ENCODE measurements around the gene ALOX5.
A peak's percentile ranks its signal among the peaks of the same experiment; 100 is the strongest.

Gene ALOX5

GRCh38 chr10:45444976-45445898 is 71.2 kb downstream of the ALOX5 start:
- DNase-seq (no peak), ATAC-seq (no peak)
- Mint-ChIP-seq H3K27me3 (no peaks in the 10 kb centered on the region), H3K36me3 (ENCODE audit: low read depth) (no peaks in the 10 kb centered on the region), H3K4me1 (no peaks in the 10 kb centered on the region), H3K27ac (no peak overlapping the region), H3K4me3 (no peak overlapping the region), H3K9me3 (no peaks in the 10 kb centered on the region)

GRCh38 chr10:45446858-45447257 is 72.8 kb downstream of the ALOX5 start:
- Mint-ChIP-seq H3K27me3 (no peaks in the 10 kb centered on the region), H3K27ac (no peak overlapping the region), H3K9me3 (no peaks in the 10 kb centered on the region), H3K36me3 (ENCODE audit: low read depth) (no peaks in the 10 kb centered on the region), H3K4me3 (no peak overlapping the region), H3K4me1 (no peaks in the 10 kb centered on the region)
- ATAC-seq, result no peak
- no peak for DNase-seq

GRCh38 chr10:45447416-45447815 is 73.4 kb downstream of the ALOX5 start:
- no peak for DNase-seq
- no peak overlapping the region for H3K4me3 Mint-ChIP-seq
- H3K36me3 Mint-ChIP-seq (ENCODE audit: low read depth), result no peaks in the 10 kb centered on the region
- no peaks in the 10 kb centered on the region for H3K4me1 Mint-ChIP-seq
- H3K27me3 Mint-ChIP-seq, result no peaks in the 10 kb centered on the region
- no peaks in the 10 kb centered on the region for H3K9me3 Mint-ChIP-seq
- no peak overlapping the region for H3K27ac Mint-ChIP-seq
- ATAC-seq, result no peak

GRCh38 chr10:45450866-45451265 is 76.8 kb downstream of the ALOX5 start:
- Mint-ChIP-seq H3K9me3 (no peaks in the 10 kb centered on the region), H3K27ac (no peak overlapping the region), H3K4me1 (peaks cover 5% of the 10 kb centered on the region), H3K36me3 (ENCODE audit: low read depth) (no peaks in the 10 kb centered on the region), H3K4me3 (no peak overlapping the region), H3K27me3 (no peaks in the 10 kb centered on the region)
- DNase-seq, result no peak
- no peak for ATAC-seq

GRCh38 chr10:45451407-45451806 is 77.4 kb downstream of the ALOX5 start:
- no peak overlapping the region for H3K4me3 Mint-ChIP-seq
- DNase-seq (no peak), ATAC-seq (no peak)
- no peaks in the 10 kb centered on the region for H3K27me3 Mint-ChIP-seq
- H3K36me3 Mint-ChIP-seq (ENCODE audit: low read depth), result no peaks in the 10 kb centered on the region
- H3K9me3 Mint-ChIP-seq, result no peaks in the 10 kb centered on the region
- H3K27ac Mint-ChIP-seq, result peak overlapping the region; percentile 21
- H3K4me1 Mint-ChIP-seq, result peaks cover 7% of the 10 kb centered on the region

- Mint-ChIP-seq H3K4me1 (peaks cover 7% of the 10 kb centered on the region), H3K9me3 (no peaks in the 10 kb centered on the region), H3K4me3 (no peak overlapping the region), H3K27me3 (no peaks in the 10 kb centered on the region), H3K36me3 (ENCODE audit: low read depth) (peaks cover 2% of the 10 kb centered on the region), H3K27ac (no peak overlapping the region)
- ATAC-seq, result no peak
- no peak for DNase-seq
Observed at GRCh38 chr10:45452268-45452667, 78.3 kb downstream of the ALOX5 start.

- Mint-ChIP-seq H3K4me3 (no peak overlapping the region), H3K27me3 (no peaks in the 10 kb centered on the region), H3K4me1 (peaks cover 7% of the 10 kb centered on the region), H3K27ac (no peak overlapping the region), H3K36me3 (ENCODE audit: low read depth) (peaks cover 5% of the 10 kb centered on the region), H3K9me3 (no peaks in the 10 kb centered on the region)
- DNase-seq (no peak), ATAC-seq (peak; percentile 49)
Observed at GRCh38 chr10:45452743-45453452, 78.9 kb downstream of the ALOX5 start.

GRCh38 chr10:45453639-45454255 is 79.7 kb downstream of the ALOX5 start:
- Mint-ChIP-seq H3K4me1 (peaks cover 7% of the 10 kb centered on the region), H3K36me3 (ENCODE audit: low read depth) (peaks cover 12% of the 10 kb centered on the region), H3K27me3 (no peaks in the 10 kb centered on the region), H3K4me3 (no peak overlapping the region), H3K9me3 (no peaks in the 10 kb centered on the region), H3K27ac (no peak overlapping the region)
- ATAC-seq, result no peak
- no peak for DNase-seq

- peaks cover 15% of the 10 kb centered on the region for H3K36me3 Mint-ChIP-seq (ENCODE audit: low read depth)
- no peaks in the 10 kb centered on the region for H3K27me3 Mint-ChIP-seq
- no peak overlapping the region for H3K4me3 Mint-ChIP-seq
- no peak for ATAC-seq
- no peak for DNase-seq
- no peak overlapping the region for H3K27ac Mint-ChIP-seq
- H3K4me1 Mint-ChIP-seq, result peaks cover 7% of the 10 kb centered on the region
- no peaks in the 10 kb centered on the region for H3K9me3 Mint-ChIP-seq
Observed at GRCh38 chr10:45454262-45454661, 80.2 kb downstream of the ALOX5 start.

- DNase-seq (no peak), ATAC-seq (no peak)
- Mint-ChIP-seq H3K9me3 (no peaks in the 10 kb centered on the region), H3K4me3 (no peak overlapping the region), H3K27ac (no peak overlapping the region), H3K4me1 (peaks cover 7% of the 10 kb centered on the region), H3K36me3 (ENCODE audit: low read depth) (peaks cover 15% of the 10 kb centered on the region), H3K27me3 (no peaks in the 10 kb centered on the region)
Observed at GRCh38 chr10:45454859-45455258, 80.8 kb downstream of the ALOX5 start.

GRCh38 chr10:45456233-45456632 is 82.2 kb downstream of the ALOX5 start:
- Mint-ChIP-seq H3K9me3 (no peaks in the 10 kb centered on the region), H3K27ac (no peak overlapping the region), H3K27me3 (no peaks in the 10 kb centered on the region), H3K4me1 (peaks cover 18% of the 10 kb centered on the region), H3K36me3 (ENCODE audit: low read depth) (peaks cover 15% of the 10 kb centered on the region), H3K4me3 (no peak overlapping the region)
- DNase-seq, result no peak
- no peak for ATAC-seq

GRCh38 chr10:45456822-45457221 is 82.8 kb downstream of the ALOX5 start:
- Mint-ChIP-seq H3K36me3 (ENCODE audit: low read depth) (peaks cover 15% of the 10 kb centered on the region), H3K4me3 (no peak overlapping the region), H3K4me1 (peaks cover 23% of the 10 kb centered on the region), H3K27ac (no peak overlapping the region), H3K27me3 (no peaks in the 10 kb centered on the region), H3K9me3 (no peaks in the 10 kb centered on the region)
- DNase-seq, result no peak
- ATAC-seq, result no peak

GRCh38 chr10:45457487-45457886 is 83.5 kb downstream of the ALOX5 start:
- Mint-ChIP-seq H3K36me3 (ENCODE audit: low read depth) (peaks cover 15% of the 10 kb centered on the region), H3K9me3 (no peaks in the 10 kb centered on the region), H3K4me1 (peaks cover 26% of the 10 kb centered on the region), H3K27me3 (no peaks in the 10 kb centered on the region), H3K27ac (no peak overlapping the region), H3K4me3 (no peak overlapping the region)
- ATAC-seq (no peak), DNase-seq (no peak)

- H3K4me3 Mint-ChIP-seq, result no peak overlapping the region
- H3K36me3 Mint-ChIP-seq (ENCODE audit: low read depth), result peaks cover 15% of the 10 kb centered on the region
- DNase-seq (no peak), ATAC-seq (no peak)
- no peak overlapping the region for H3K27ac Mint-ChIP-seq
- no peaks in the 10 kb centered on the region for H3K27me3 Mint-ChIP-seq
- H3K9me3 Mint-ChIP-seq, result no peaks in the 10 kb centered on the region
- peaks cover 29% of the 10 kb centered on the region for H3K4me1 Mint-ChIP-seq
Observed at GRCh38 chr10:45460235-45460878, 86.3 kb downstream of the ALOX5 start.
